Left ventricle myocardium inferior (tissue), 1 donor: ENCODE results near the gene ART5. TPM values are rescaled to one million over a fixed set of nuclear protein-coding genes. Genes with fewer than 3 reads are reported as not detected.

ENCODE experiments used
- DNase-seq: peaks from one replicate; pipeline ENCODE4 v3.0.0-alpha.2; 2020
- H3K27ac ChIP-seq: fragments of 200-600 bp; replicated peaks from 2 replicates; pipeline ENCODE4 v1.8.0; 2021
- H3K27me3 ChIP-seq: fragments of 200-600 bp; 2 replicates; pipeline ENCODE4 v1.8.0; 2021; ENCODE audit warnings: low read depth
- H3K36me3 ChIP-seq: fragments of 200-600 bp; 2 replicates; pipeline ENCODE4 v1.8.0; 2021
- H3K4me1 ChIP-seq: fragments of 200-600 bp; 2 replicates; pipeline ENCODE4 v1.8.0; 2021
- H3K4me3 ChIP-seq: fragments of 200-600 bp; 2 replicates; pipeline ENCODE4 v1.8.0; 2021; ENCODE audit warnings: mild to moderate bottlenecking, moderate library complexity
- H3K9me3 ChIP-seq: fragments of 200-600 bp; replicated peaks from 2 replicates; pipeline ENCODE4 v1.8.0; 2021
- CTCF ChIP-seq: fragments of 200-600 bp; IDR thresholded peaks from 2 replicates; pipeline ENCODE4 v1.8.0; 2021; ENCODE audit warnings: antibody characterized with exemption, mild to moderate bottlenecking, borderline replicate concordance
- intact Hi-C: fragments of 100-400 bp; cut with micrococcal nuclease; formaldehyde crosslinking; loops from one replicate; pipeline ENCODE4 v1.11.0; 2022
- total RNA-seq: library from RNA; stranded (reverse); fragmentation: NEBNext Ultra II Directional; extraction: Animal tissue kit (Norgen Biotek cat#: 25700); gene quantifications from one replicate; pipeline ENCODE4 v1.2.1, GENCODE V29; 2021
- donor health status: DM: no; HTN: yes; CAD: no; lungs with severe emphysema.

Gene ART5
- total RNA-seq, 1 donor from 2014 or later: 1.4 TPM

DNA sequence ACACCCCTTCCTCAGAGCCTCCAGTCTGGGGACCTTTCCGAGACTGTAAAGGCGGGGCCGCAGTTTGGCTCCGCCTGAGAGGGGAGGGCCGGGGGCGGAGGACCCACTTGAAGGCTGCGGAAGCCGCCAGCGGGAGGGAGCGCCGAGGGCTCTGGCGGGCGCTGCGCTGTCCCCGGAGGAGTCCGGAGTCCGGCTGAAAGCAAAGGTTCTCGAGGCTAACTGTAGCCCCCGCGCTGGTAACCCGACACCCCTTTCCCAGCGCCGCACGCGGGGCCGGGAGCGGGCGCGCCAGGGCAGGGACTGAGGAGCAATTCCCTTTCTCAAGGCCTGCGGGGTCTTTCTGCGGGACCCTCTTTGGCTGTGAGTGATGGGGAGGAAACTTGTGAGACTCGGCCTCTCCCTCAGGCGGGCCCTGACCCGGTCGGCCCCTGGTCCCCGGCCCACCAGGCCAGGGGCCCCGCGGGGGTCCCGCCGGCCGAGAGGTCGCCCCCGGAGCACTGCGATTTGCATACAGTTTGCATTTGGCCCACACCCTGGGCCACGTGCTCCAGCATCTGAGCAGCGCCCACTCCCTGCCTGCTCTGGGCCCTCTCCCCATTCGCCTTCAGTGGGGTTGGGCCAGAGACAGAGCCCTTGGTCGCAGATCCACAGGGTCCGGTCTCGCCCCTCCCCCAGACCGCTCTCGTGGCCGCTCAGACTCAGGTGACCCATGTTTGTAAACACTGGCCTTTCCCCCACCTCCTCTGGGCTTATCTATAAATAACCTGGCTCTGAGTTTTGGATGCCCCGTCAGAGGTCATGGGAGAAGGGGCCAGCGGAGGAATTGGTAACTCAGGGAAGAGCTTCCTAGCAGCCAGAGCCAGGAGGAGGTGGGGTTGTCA, 519 bp upstream of the ART5 start:
- Histone ChIP-seq H3K9me3 (no peaks in the 10 kb centered on the region), H3K27me3 (peaks cover 4% of the 10 kb centered on the region), H3K4me3 (peak overlapping the region; percentile 81), H3K36me3 (no peaks in the 10 kb centered on the region), H3K27ac (peak overlapping the region; percentile 92), H3K4me1 (peaks cover 39% of the 10 kb centered on the region)
- no peak for TF ChIP-seq CTCF
- DNase-seq: peak; percentile 87
- intact Hi-C loops: no loop called here

DNA sequence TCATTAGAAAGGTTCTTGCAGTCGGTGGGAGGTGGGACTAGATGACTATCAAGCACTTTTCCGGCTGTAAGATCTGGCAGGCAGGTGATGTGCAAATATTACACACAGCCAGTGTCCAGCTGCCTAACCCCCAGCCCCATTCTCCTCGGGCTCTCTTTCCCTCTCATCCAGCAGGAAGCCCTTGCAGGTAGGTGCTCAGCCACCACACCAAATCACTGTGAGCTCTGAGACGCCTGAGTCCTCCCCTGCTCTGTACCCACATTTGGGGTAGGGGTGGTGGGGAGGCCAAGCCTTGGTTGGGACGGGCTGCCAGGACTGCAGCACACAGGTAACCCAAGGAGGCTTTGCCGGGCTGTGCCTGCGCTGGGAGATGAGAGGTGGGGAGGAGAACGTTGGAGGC, 601 bp downstream of the ART5 start:
- DNase-seq: no peak
- peaks cover 4% of the 10 kb centered on the region for H3K27me3 ChIP-seq
- H3K4me3 ChIP-seq: no peak overlapping the region
- peaks cover 39% of the 10 kb centered on the region for H3K4me1 ChIP-seq
- no peaks in the 10 kb centered on the region for H3K36me3 ChIP-seq
- peak overlapping the region; percentile 92 for H3K27ac ChIP-seq
- no peaks in the 10 kb centered on the region for H3K9me3 ChIP-seq
- intact Hi-C loops: no loop called here
- no peak for TF ChIP-seq CTCF

- no peak overlapping the region for H3K27ac ChIP-seq
- intact Hi-C loops: no loop called here
- no peaks in the 10 kb centered on the region for H3K27me3 ChIP-seq
- no peak for DNase-seq
- no peak for TF ChIP-seq CTCF
- no peak overlapping the region for H3K4me3 ChIP-seq
- H3K9me3 ChIP-seq: no peaks in the 10 kb centered on the region
- H3K36me3 ChIP-seq: no peaks in the 10 kb centered on the region
- H3K4me1 ChIP-seq: peaks cover 29% of the 10 kb centered on the region
Observed at GRCh38 chr11:3639841-3640240, 2.0 kb downstream of the ART5 start.

DNA sequence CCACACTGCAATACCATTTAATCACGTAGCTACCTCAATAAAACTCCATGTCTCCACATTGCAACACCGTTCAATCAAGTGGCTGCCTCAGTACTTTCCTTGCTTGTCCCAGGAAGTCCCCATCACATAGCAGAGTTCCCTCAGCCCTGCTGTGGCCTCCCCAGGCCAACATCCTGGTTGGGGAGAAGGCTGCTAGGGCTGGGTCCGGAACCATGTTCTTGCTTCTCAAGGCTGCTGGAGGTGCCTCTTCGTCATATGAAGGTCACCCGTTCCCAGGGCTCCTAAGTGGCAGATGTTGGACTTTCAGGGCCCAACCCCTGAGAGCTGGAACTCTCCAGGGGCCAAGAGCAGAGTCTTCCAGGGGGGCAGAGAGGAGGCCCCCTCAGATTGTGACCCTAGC, 3.3 kb downstream of the ART5 start:
- Histone ChIP-seq H3K9me3 (no peaks in the 10 kb centered on the region), H3K4me1 (peaks cover 16% of the 10 kb centered on the region), H3K27me3 (no peaks in the 10 kb centered on the region), H3K36me3 (no peaks in the 10 kb centered on the region), H3K27ac (no peak overlapping the region), H3K4me3 (no peak overlapping the region)
- no peak for TF ChIP-seq CTCF
- intact Hi-C loops: no loop called here
- DNase-seq: no peak

- no peaks in the 10 kb centered on the region for H3K36me3 ChIP-seq
- intact Hi-C loops: no loop called here
- no peak overlapping the region for H3K4me3 ChIP-seq
- H3K27me3 ChIP-seq: no peaks in the 10 kb centered on the region
- peaks cover 3% of the 10 kb centered on the region for H3K4me1 ChIP-seq
- DNase-seq: no peak
- H3K9me3 ChIP-seq: no peaks in the 10 kb centered on the region
- no peak overlapping the region for H3K27ac ChIP-seq
- no peak for TF ChIP-seq CTCF
Observed at GRCh38 chr11:3637201-3637600, 4.6 kb downstream of the ART5 start.
